Transverse colon (tissue), 4 donors: Measurements from ENCODE around the gene SLC7A9. TPM values are rescaled to one million over a fixed set of nuclear protein-coding genes. Genes with fewer than 3 reads are reported as not detected.

Experiments used
- DNase-seq: peaks from one replicate; pipeline ENCODE4 v3.0.0-alpha.2; 2019
- H3K27ac ChIP-seq, 4 donors: fragments of 200-600 bp; sonication (generic); 2 replicates each; pipeline ENCODE4 v1.5.1; 2016 to 2018; ENCODE audit warnings: inconsistent platforms in 4 of 4
- H3K27me3 ChIP-seq: fragments of 200-600 bp; sonication (generic); 2 replicates; pipeline ENCODE4 v1.5.1; 2017; ENCODE audit warnings: inconsistent platforms
- H3K36me3 ChIP-seq, 4 donors: fragments of 200-600 bp; sonication (generic); 2 replicates each; pipeline ENCODE4 v1.5.1; 2017 to 2019; ENCODE audit warnings: inconsistent platforms in 4 of 4
- H3K4me1 ChIP-seq, 4 donors: fragments of 200-600 bp; sonication (generic); 2 replicates each; pipeline ENCODE4 v1.5.1; 2017 to 2020; ENCODE audit warnings: inconsistent platforms in 4 of 4
- H3K4me3 ChIP-seq, 4 donors: fragments of 200-600 bp; sonication (generic); 1 replicate in 1 of 4; 2 replicates in 3 of 4; pipeline versions ENCODE4 v1.5.1 to v1.6.1; 2017 to 2019; ENCODE audit warnings: inconsistent platforms in 4 of 4
- H3K9me3 ChIP-seq, 2 donors: fragments of 200-600 bp; sonication (generic); 2 replicates each; pipeline ENCODE4 v1.5.1; 2017 to 2019; ENCODE audit warnings: inconsistent platforms in 2 of 2
- CTCF ChIP-seq, 5 experiments: fragments of 200-600 bp in 3 of 5; fragments of 450-650 bp in 2 of 5; sonication (generic) in 3 of 5; IDR thresholded peaks; 1 replicate in 2 of 5; 2 replicates in 3 of 5; pipeline ENCODE4 v1.5.1; 2016 to 2017; ENCODE audit warnings: antibody characterized with exemption in 5 of 5, inconsistent platforms in 3 of 5, mild to moderate bottlenecking in 2 of 5, moderate library complexity in 1 of 5
- EP300 ChIP-seq: sonication (generic); formaldehyde crosslinking; IDR thresholded peaks from one replicate; pipeline ENCODE4 v1.6.1; 2017; ENCODE audit warnings: antibody characterized with exemption, low read depth
- POLR2A ChIP-seq: fragments of 450-650 bp; IDR thresholded peaks from one replicate; pipeline ENCODE4 v1.6.1; 2016; ENCODE audit warnings: antibody characterized with exemption, mild to moderate bottlenecking, moderate library complexity
- POLR2AphosphoS5 ChIP-seq, 3 donors: sonication (generic); formaldehyde crosslinking; IDR thresholded peaks; one replicate each; pipeline ENCODE4 v1.6.1; 2016; ENCODE audit warnings: antibody characterized with exemption in 3 of 3
- WGBS, 2 donors: methylation state at CpG; one replicate each; pipeline ENCODE4 v1.1.5; 2018; ENCODE audit warnings: low coverage in 1 of 2; 5-methylcytosine and 5-hydroxymethylcytosine counted together
- in situ Hi-C, 4 donors: fragments of 200-750 bp; cut with MboI; loops; one replicate each; pipeline versions ENCODE4 v1.15.0 to v1.15.1; 2017; ENCODE audit warnings: low sequenced_read_pairs in 3 of 4, low pct_ligation_motif_present in 1 of 4, low pct_unique_long_range_greater_than_20kb in 1 of 4
- intact Hi-C: fragments of 100-400 bp; cut with DNase I; formaldehyde crosslinking; loops from one replicate; pipeline ENCODE4 v1.15.1; 2023; ENCODE audit warnings: low total_unique reads
- total RNA-seq, 4 donors: library from RNA; depleted of rRNA; stranded (reverse); fragments of >200 nt; gene quantifications; one replicate each; pipeline ENCODE4 v1.1.0, GENCODE V29; 2016

Gene SLC7A9
- total RNA-seq, 4 donors from 2014 or later: 2.5 to 11.2 TPM; not detected in 2

- H3K4me1 ChIP-seq: peaks cover 0 to 6% (median 0%) of the 10 kb centered on the region in 4 donors
- no peak for DNase-seq
- H3K36me3 ChIP-seq: no peaks in the 10 kb centered on the region
- intact Hi-C loops (no loop called here), in situ Hi-C loops (no loop called here)
- no peaks in the 10 kb centered on the region for H3K9me3 ChIP-seq
- 83% methylated on average over 8 of the region's 8 CpGs; no CpG with 5 or more reads in 1 of the 2 donors for WGBS, 2 donors
- H3K4me3 ChIP-seq: no peak overlapping the region
- no peak for TF ChIP-seq POLR2AphosphoS5 (IDR thresholded peaks at IDR 0.05)
- TF ChIP-seq EP300: no peak
- TF ChIP-seq POLR2A: no peak
- TF ChIP-seq CTCF (IDR thresholded peaks at IDR 0.05): no peak
- H3K27me3 ChIP-seq: no peaks in the 10 kb centered on the region
- no peak overlapping the region for H3K27ac ChIP-seq
Observed at GRCh38 chr19:32818536-32818935, 51.0 kb downstream of the SLC7A9 start.

- no peak for TF ChIP-seq CTCF (IDR thresholded peaks at IDR 0.05)
- TF ChIP-seq POLR2AphosphoS5 (IDR thresholded peaks at IDR 0.05): no peak
- TF ChIP-seq EP300: no peak
- no peak for TF ChIP-seq POLR2A
- no peak overlapping the region for H3K27ac ChIP-seq
- no peaks in the 10 kb centered on the region for H3K36me3 ChIP-seq
- H3K4me1 ChIP-seq: peaks cover 0 to 8% (median 0%) of the 10 kb centered on the region in 4 donors
- no peaks in the 10 kb centered on the region for H3K27me3 ChIP-seq
- in situ Hi-C loops: no loop called here
- peak; percentile 15 for DNase-seq
- intact Hi-C loops: no loop called here
- WGBS, 2 donors: 81% methylated on average over 17 of the region's 17 CpGs; no CpG with 5 or more reads in 1 of the 2 donors
- no peak overlapping the region for H3K4me3 ChIP-seq
- no peaks in the 10 kb centered on the region for H3K9me3 ChIP-seq
Observed at GRCh38 chr19:32817569-32818476, 51.7 kb downstream of the SLC7A9 start.

- peaks cover 0 to 18% (median 0%) of the 10 kb centered on the region in 4 donors for H3K4me1 ChIP-seq
- H3K9me3 ChIP-seq: no peaks in the 10 kb centered on the region
- no peak overlapping the region for H3K4me3 ChIP-seq
- H3K27me3 ChIP-seq: no peaks in the 10 kb centered on the region
- in situ Hi-C loops (no loop called here), intact Hi-C loops (no loop called here)
- WGBS, 2 donors: 40 to 90% methylated on average over 1 to 7 of the region's 7 CpGs
- no peak overlapping the region for H3K27ac ChIP-seq
- DNase-seq: no peak
- H3K36me3 ChIP-seq: no peaks in the 10 kb centered on the region
- no peak for TF ChIP-seq EP300
- no peak for TF ChIP-seq POLR2AphosphoS5 (IDR thresholded peaks at IDR 0.05)
- TF ChIP-seq CTCF (IDR thresholded peaks at IDR 0.05): no peak
- no peak for TF ChIP-seq POLR2A
Observed at GRCh38 chr19:32816555-32817099, 52.9 kb downstream of the SLC7A9 start.

- DNase-seq: no peak
- intact Hi-C loops (no loop called here), in situ Hi-C loops (no loop called here)
- no peak overlapping the region for H3K27ac ChIP-seq
- no peak overlapping the region for H3K4me3 ChIP-seq
- TF ChIP-seq EP300: no peak
- TF ChIP-seq POLR2AphosphoS5 (IDR thresholded peaks at IDR 0.05): no peak
- no peak for TF ChIP-seq CTCF (IDR thresholded peaks at IDR 0.05)
- TF ChIP-seq POLR2A: no peak
- 70 to 78% methylated on average over 4 to 6 of the region's 6 CpGs for WGBS, 2 donors
- peaks cover 0 to 21% (median 0%) of the 10 kb centered on the region in 4 donors for H3K4me1 ChIP-seq
- H3K27me3 ChIP-seq: no peaks in the 10 kb centered on the region
- H3K9me3 ChIP-seq: no peaks in the 10 kb centered on the region
- no peaks in the 10 kb centered on the region for H3K36me3 ChIP-seq
Observed at GRCh38 chr19:32814624-32815023, 54.9 kb downstream of the SLC7A9 start.
